Measurements from ENCODE around the gene CHTF18. TPM values are rescaled to one million over a fixed set of nuclear protein-coding genes. Genes with fewer than 3 reads are reported as not detected.

Gene CHTF18
- total and polyA plus RNA-seq, 2 of the 4 experiments (the other 2 are of a cell fraction) = 3.2 to 21.4 TPM

GRCh38 chr16:780296-780695 lies 8.1 kb upstream of the CHTF18 start:
- H2AK9ac ChIP-seq (replicated peaks; ENCODE audit: low read depth, low read length, poor library complexity) = no peak overlapping the region
- in situ Hi-C loops (cut with MboI; ENCODE audit: low sequenced_read_pairs) (no loop called here), dilution Hi-C loops (cut with HindIII; ENCODE audit: low sequenced_read_pairs, unreplicated experiment) (no loop called here), intact Hi-C loops (cut with micrococcal nuclease) (no loop called here)
- no peak for ATAC-seq (ENCODE audit: low read depth)
- H3K4me1 ChIP-seq (ENCODE audit: control insufficient read depth, insufficient read depth, low read length) = peaks cover 5% of the 10 kb centered on the region; the same call in 1 of the 2 replicates
- H4K91ac ChIP-seq (ENCODE audit: insufficient read depth, low read depth, low read length) = no peak overlapping the region
- BruUV-seq (replicated peaks) = no TSS peak
- peaks cover 2% of the 10 kb centered on the region; the same call in 1 of the 2 replicates for H3K36me3 ChIP-seq (ENCODE audit: control insufficient read depth, insufficient read depth, low read length)
- peaks cover 4% of the 10 kb centered on the region; the same call in 1 of the 2 replicates for H4K20me1 ChIP-seq (ENCODE audit: insufficient read depth, low read length)
- ChIA-PET CTCF (no interaction called here), POLR2A (ENCODE audit: unreplicated experiment) (no interaction called here)
- TF ChIP-seq POLR2A (IDR thresholded peaks at IDR 0.05; ENCODE audit: low read depth, low read length) = no peak
- TF ChIP-seq NFE2L2 (IDR thresholded peaks at IDR 0.05; ENCODE audit: low read depth, low read length) = no peak
- TF ChIP-seq SMC3 (IDR thresholded peaks at IDR 0.05; ENCODE audit: low read depth, low read length) = no peak
- no peak for TF ChIP-seq CEBPB (IDR thresholded peaks at IDR 0.05; ENCODE audit: low read depth, low read length)
- no peak overlapping the region for H3K4me2 ChIP-seq (ENCODE audit: low read depth, low read length)
- no peak overlapping the region for H2BK120ac ChIP-seq (ENCODE audit: low read depth, low read length)
- H3K4ac ChIP-seq (ENCODE audit: low read depth, low read length) = no peak overlapping the region
- no peak overlapping the region for H2AFZ ChIP-seq (replicated peaks; ENCODE audit: low read length, poor library complexity)
- H4K8ac ChIP-seq (ENCODE audit: low read depth in 2 of 2, low read length in 2 of 2) = no peak overlapping the region
- DNase-seq = no peak
- H2BK5ac ChIP-seq (ENCODE audit: low read depth, low read length, poor library complexity, severe bottlenecking) = no peak overlapping the region
- H3K9me1 ChIP-seq (ENCODE audit: insufficient read depth, low read length) = no peaks in the 10 kb centered on the region
- H2BK20ac ChIP-seq (ENCODE audit: low read depth, low read length) = no peak overlapping the region
- H3K9ac ChIP-seq (ENCODE audit: low read depth, low read length) = no peak overlapping the region
- H3K79me1 ChIP-seq (ENCODE audit: low read depth in 1 of 2, low read length in 2 of 2) = 0 out of 4 replicates have a peak, but pooled peaks cover 0 to 2% of the 10 kb centered on the region in 2 experiments
- H4K5ac ChIP-seq (ENCODE audit: low read depth, low read length) = no peak overlapping the region
- no peaks in the 10 kb centered on the region for H3K9me3 ChIP-seq (ENCODE audit: control insufficient read depth, insufficient read depth, low read length)
- H3K14ac ChIP-seq (replicated peaks; ENCODE audit: low read depth, low read length) = no peak overlapping the region
- no peak overlapping the region for H3K56ac ChIP-seq (ENCODE audit: extremely low read depth, insufficient read depth, low read length)
- H2AK5ac ChIP-seq (ENCODE audit: low read depth, low read length) = no peak overlapping the region
- no peak overlapping the region for H2BK15ac ChIP-seq (ENCODE audit: low read depth, low read length)
- H3K27ac ChIP-seq (ENCODE audit: insufficient read depth, low read length) = no peak overlapping the region
- 86% methylated on average over 10 of the region's 16 CpGs; no CpG with 5 or more reads in 1 of the 2 experiments for WGBS, 2 experiments (ENCODE audit: extremely low coverage in 2 of 2, insufficient read length in 1 of 2)
- peaks cover 9% of the 10 kb centered on the region; the same call in 1 of the 2 replicates for H3K27me3 ChIP-seq (ENCODE audit: control insufficient read depth, insufficient read depth, low read length)
- no peak overlapping the region for H3K23ac ChIP-seq (ENCODE audit: low read depth, low read length)
- no peak overlapping the region for H3K4me3 ChIP-seq (ENCODE audit: insufficient read depth, low read depth, low read length)
- H3K18ac ChIP-seq (ENCODE audit: low read depth, low read length) = no peak overlapping the region
